H1 (cell line): Measurements from ENCODE around the gene SHROOM3. TPM values are rescaled to one million over a fixed set of nuclear protein-coding genes. Genes with fewer than 3 reads are reported as not detected.

ENCODE experiments used
- ASH2L ChIP-seq: fragments of 200-600, 300-600 bp; sonication (generic); IDR thresholded peaks from one replicate; pipeline ENCODE4 v1.7.1; 2017; ENCODE audit warnings: low read length
- TEAD4 ChIP-seq: IDR thresholded peaks from 2 replicates; pipeline ENCODE4 v1.6.1; 2012; ENCODE audit warnings: low read depth, low read length, inconsistent platforms, mixed read lengths
- polyA plus RNA-seq, 7 experiments: library from polyadenylated mRNA; depleted of rRNA in 3 of 7; stranded (reverse) in 5 of 7; unstranded in 2 of 7; fragments of >200 nt in 5 of 7; fragments of 200-250 nt in 2 of 7; gene quantifications; 1 replicate in 5 of 7; 2 replicates in 1 of 7; 4 replicates in 1 of 7; pipeline versions ENCODE4 v1.2.1 to v1.2.3, GENCODE V29; 2011 to 2013; ENCODE audit warnings: missing spikeins in 2 of 7, mixed read lengths in 2 of 7
- total RNA-seq: library from RNA; stranded (reverse); fragmentation: NEBNext Ultra II Directional; extraction: Animal tissue kit (Norgen Biotek cat#: 25700); gene quantifications from 2 replicates; pipeline ENCODE4 v1.2.1, GENCODE V29; 2021
- TF ChIP-seq, protein P1 (sequence below): IDR thresholded peaks from 2 replicates; pipeline ENCODE4 v1.6.1; 2012; ENCODE audit warnings: inconsistent platforms
- TF ChIP-seq, protein P2 (sequence below): IDR thresholded peaks from 2 replicates; pipeline ENCODE4 v1.6.1; 2011; ENCODE audit warnings: low read length, improper control_type of control experiment

SHROOM3 gene
- total and polyA plus RNA-seq, 2 of the 8 experiments (the other 6 are each of a cell fraction or from before 2014, with no cell fraction given) = 15.8 to 34.0 TPM

DNA sequence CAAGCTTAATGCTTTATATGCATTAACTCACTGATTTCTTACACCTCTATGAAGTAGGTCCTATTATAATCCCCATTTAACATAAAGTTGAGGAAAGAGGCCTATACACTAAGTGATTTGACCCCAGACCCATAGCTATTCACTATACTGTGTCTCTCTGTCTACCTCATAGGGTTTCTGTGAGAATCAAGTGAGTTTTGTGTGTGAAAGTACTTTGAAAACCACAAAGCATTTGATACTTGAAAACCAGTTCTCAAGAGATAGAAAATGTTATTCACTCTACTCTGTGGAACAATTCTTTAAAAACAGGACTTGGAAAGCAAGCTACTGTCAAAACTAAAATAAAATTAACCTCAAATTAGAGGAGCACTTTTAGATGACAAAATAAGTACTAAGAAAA is 35.0 kb downstream of the SHROOM3 start (continued):
- TF ChIP-seq, protein P1, sequence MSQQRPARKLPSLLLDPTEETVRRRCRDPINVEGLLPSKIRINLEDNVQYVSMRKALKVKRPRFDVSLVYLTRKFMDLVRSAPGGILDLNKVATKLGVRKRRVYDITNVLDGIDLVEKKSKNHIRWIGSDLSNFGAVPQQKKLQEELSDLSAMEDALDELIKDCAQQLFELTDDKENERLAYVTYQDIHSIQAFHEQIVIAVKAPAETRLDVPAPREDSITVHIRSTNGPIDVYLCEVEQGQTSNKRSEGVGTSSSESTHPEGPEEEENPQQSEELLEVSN = no peak
- TF ChIP-seq TEAD4 (no peak), ASH2L (no peak)
- TF ChIP-seq, protein P2, sequence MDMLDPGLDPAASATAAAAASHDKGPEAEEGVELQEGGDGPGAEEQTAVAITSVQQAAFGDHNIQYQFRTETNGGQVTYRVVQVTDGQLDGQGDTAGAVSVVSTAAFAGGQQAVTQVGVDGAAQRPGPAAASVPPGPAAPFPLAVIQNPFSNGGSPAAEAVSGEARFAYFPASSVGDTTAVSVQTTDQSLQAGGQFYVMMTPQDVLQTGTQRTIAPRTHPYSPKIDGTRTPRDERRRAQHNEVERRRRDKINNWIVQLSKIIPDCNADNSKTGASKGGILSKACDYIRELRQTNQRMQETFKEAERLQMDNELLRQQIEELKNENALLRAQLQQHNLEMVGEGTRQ = no peak
